GM12891 (cell line): ENCODE results near the gene AGXT.
A peak's percentile ranks its signal among the peaks of the same experiment; 100 is the strongest.

Experiments used
- DNase-seq: peaks from one replicate; pipeline ENCODE4 v3.0.0; 2011; ENCODE audit warnings: low spot score; ENCODE audit not compliant: insufficient read length
- FAIRE-seq: peaks from 2 replicates; lab custom pipeline; 2011; peaks lifted over from hg19 to GRCh38; lab: Jason Lieb, UNC
- PAX5 ChIP-seq: IDR thresholded peaks from 2 replicates; pipeline ENCODE4 v1.6.1; 2011; ENCODE audit warnings: low read length, moderate library complexity, mild to moderate bottlenecking; ENCODE audit not compliant: insufficient read depth, severe bottlenecking
- POLR2A ChIP-seq: IDR thresholded peaks from 2 replicates; pipeline ENCODE4 v1.6.1; 2011; ENCODE audit warnings: low read depth, low read length, control low read depth
- POLR2AphosphoS5 ChIP-seq: IDR thresholded peaks from 2 replicates; pipeline ENCODE4 v1.6.1; 2011; ENCODE audit warnings: low read depth, low read length, control low read depth
- POU2F2 ChIP-seq: IDR thresholded peaks from 2 replicates; pipeline ENCODE4 v1.6.1; 2011; ENCODE audit warnings: low read depth, mild to moderate bottlenecking, control low read depth, low read length, moderate library complexity
- SPI1 ChIP-seq: IDR thresholded peaks from 2 replicates; pipeline ENCODE4 v1.6.1; 2011; ENCODE audit warnings: low read depth, low read length, control low read depth
- TAF1 ChIP-seq: IDR thresholded peaks from 2 replicates; pipeline ENCODE4 v1.6.1; 2011; ENCODE audit warnings: low read depth, low read length, control low read depth

AGXT gene

DNA sequence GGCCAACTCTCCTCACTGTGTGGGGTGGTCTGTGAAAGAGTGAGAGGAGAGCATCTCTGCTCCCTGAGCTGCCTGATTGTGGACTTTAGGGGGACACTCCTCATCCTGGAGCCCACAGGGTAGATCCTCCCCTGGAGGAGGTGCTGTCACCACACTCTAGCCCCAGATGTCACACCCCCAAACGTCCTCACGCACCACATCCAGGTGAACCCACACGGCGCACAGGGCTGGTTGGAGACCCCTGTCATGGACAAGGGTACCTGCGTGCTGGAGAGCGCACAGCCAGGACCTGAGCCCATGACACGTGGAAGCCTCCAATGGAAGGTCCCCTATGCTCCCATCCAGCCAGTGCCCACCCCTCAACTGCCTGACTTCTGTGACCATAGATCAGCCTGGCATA, 10.5 kb downstream of the AGXT start:
- TF ChIP-seq PAX5 = no peak
- no peak for TF ChIP-seq POLR2A
- no peak for TF ChIP-seq POU2F2
- no peak for TF ChIP-seq TAF1
- no peak for TF ChIP-seq SPI1
- no peak for TF ChIP-seq POLR2AphosphoS5
- FAIRE-seq (no peak), DNase-seq (no peak)

DNA sequence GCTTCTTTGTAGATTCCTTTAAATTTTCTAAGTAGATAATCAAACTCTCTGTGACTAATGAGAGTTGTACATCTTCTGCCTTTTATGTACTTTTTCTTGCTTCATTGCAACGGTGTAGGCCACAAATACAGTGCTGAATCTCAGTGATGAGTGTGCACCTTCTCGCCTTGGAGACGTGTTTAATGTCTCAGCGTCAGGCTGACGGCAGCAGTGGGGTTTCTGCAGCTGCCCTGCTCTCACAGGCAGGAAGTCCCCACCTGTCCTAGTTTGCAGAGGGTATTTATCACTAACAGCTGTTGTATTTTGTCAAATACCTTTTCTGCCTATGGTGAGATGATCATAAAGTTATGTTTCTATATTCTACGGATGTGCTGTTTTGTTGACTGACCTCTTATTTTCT, 13.3 kb downstream of the AGXT start:
- FAIRE-seq (no peak), DNase-seq (no peak)
- TF ChIP-seq POLR2A = no peak
- no peak for TF ChIP-seq POLR2AphosphoS5
- TF ChIP-seq PAX5 = no peak
- no peak for TF ChIP-seq POU2F2
- no peak for TF ChIP-seq TAF1
- TF ChIP-seq SPI1 = no peak

DNA sequence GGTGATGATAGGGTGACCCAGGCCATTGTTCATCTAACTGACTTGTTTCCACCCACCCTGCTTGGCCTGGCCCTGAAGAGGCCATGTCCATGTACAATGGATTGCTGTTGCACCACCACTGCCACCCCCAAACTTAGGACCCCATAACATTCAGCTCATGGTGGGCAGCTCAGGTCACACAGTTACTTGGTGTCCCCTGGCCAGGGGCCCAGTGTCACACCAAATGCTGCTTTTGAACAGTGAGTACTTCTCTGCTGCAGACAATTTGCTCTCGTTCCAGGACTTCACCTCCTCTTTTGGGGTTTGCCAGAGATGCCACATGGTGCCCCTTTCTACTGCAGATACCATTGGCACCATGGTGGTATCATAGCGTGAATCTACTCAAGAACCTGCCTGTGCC, 15.6 kb downstream of the AGXT start:
- FAIRE-seq (no peak), DNase-seq (no peak)
- TF ChIP-seq POLR2AphosphoS5 (no peak), SPI1 (no peak), POU2F2 (no peak), PAX5 (no peak), TAF1 (no peak), POLR2A (no peak)

DNA sequence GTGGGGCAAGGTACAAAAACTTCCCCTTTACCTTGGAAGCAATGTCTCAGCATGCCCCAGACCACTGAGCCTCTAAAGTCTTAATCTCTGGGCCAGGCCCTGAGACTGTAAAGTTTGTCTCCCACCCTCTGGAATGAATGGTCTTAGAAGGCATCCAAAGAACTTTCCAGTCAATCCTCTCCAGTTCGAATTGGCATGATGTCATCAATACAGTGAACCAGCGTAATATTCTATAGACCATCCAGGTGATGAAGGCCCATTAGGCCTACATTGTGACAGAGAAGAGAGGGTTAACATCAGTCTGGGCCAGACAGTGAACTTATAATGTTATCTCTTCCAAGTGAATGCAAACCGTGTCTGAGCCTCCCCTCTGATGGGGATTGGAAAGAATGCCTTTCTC, 16.1 kb downstream of the AGXT start:
- no peak for FAIRE-seq
- DNase-seq = no peak
- TF ChIP-seq POU2F2 (no peak), SPI1 (no peak), POLR2A (no peak), PAX5 (no peak), TAF1 (no peak), POLR2AphosphoS5 (no peak)

GRCh38 chr2:240885566-240885965, 16.9 kb downstream of the AGXT start:
- no peak for FAIRE-seq
- no peak for DNase-seq

GRCh38 chr2:240886023-240886565, 17.5 kb downstream of the AGXT start:
- FAIRE-seq = peak; percentile 33
- DNase-seq = no peak
- TF ChIP-seq POLR2A (no peak), TAF1 (no peak), SPI1 (peak; percentile 49; the same call in 1 of the 2 replicates)

More at GRCh38 chr2:240885566-240885965, 16.9 kb downstream of the AGXT start:
- no peak for TF ChIP-seq POLR2A
- TF ChIP-seq POLR2AphosphoS5 = no peak
- TF ChIP-seq TAF1 = no peak
- no peak for TF ChIP-seq SPI1
- no peak for TF ChIP-seq PAX5
- no peak for TF ChIP-seq POU2F2

DNA sequence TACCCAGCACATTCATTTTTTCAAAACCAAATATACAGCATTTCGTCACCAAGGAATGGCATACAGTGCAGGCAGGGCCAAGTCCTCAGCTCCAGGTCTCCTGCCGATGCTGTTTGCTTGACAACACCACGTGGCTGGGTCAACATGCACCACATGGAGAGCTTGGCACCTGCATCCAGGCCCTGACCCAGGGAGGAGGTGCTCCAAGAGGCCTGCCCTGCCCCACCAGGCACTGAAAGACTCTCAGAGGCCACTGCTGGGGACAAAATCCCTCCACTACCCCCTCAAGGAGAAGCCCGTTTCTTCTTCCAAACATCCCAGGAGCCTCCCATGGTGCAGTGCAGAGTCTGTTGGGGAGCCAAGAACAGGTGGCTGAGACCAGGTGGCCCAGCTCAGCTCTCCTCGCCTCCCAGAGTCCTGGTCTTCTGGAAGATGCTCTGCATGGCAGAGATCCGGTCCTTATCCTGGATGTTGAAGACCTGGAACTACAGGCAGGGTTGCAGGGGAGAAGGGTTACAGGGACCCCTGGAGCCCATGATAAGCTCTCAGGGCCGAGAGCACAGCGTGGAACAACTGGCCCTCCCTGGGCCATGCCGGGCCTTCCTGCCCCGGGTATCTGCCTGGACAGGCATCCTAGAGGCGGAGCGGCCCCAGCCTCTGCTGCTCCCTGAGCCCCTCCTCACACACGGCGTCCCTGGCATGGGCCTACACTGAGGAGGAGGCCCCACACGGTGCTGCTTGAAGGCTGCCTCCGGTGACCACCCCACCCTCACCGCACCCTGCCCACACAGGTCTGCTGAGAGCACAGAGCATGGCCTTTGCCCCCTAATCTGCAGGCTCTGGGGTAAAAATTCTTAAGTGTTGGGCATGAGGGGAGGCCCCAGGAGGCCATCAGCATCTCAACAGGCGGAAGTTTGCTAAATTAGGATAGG, 18.3 kb downstream of the AGXT start:
- no peak for TF ChIP-seq SPI1
- TF ChIP-seq POU2F2 = no peak
- no peak for TF ChIP-seq TAF1
- no peak for TF ChIP-seq POLR2A
- TF ChIP-seq POLR2AphosphoS5 = no peak
- TF ChIP-seq PAX5 = no peak
- FAIRE-seq (no peak), DNase-seq (no peak)

- FAIRE-seq = no peak
Observed at GRCh38 chr2:240887631-240888030, 19.0 kb downstream of the AGXT start.

DNA sequence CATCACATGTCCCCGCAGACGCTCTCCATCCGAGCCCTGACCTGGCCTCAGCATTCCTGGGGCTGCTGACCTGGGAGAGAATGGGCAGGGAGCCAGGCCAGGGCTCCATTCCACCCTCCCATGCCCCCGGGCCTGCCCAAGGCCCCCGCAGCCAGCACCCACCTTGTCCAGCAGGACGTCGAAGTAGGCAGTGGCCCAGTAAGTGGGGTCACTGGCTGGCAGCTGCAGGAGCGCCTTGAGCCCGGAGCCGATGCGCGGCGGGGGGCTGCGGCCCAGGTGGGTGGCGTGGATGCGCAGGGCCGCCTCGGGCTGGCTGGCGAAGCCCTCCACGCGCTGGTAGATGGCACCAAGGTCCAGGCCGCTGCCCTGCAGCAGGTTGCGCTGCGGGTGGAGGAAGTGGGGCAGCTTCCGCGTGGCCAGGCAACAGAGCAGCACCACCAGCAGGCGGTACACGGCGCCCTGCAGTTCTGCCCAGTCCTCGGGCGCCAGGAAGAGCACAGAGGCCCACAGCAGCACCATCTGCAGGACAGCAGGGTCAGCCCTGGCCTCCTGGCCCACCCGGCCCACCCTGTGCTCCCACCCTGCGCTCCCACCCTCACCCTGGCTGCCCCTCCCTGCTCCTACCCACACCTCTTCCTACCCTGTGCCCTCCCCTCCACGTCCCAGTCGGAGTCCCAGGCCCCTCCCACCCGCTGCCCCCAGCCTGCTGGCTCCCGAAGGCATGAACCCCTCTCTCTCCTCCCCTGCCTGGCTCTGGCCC, 19.7 kb downstream of the AGXT start:
- no peak for TF ChIP-seq PAX5
- TF ChIP-seq POU2F2 = no peak
- no peak for TF ChIP-seq POLR2A
- TF ChIP-seq SPI1 = no peak
- no peak for TF ChIP-seq TAF1
- FAIRE-seq (no peak), DNase-seq (no peak)

More at GRCh38 chr2:240887631-240888030, 19.0 kb downstream of the AGXT start:
- TF ChIP-seq POLR2A (no peak), POU2F2 (no peak), TAF1 (no peak), SPI1 (no peak), PAX5 (no peak), POLR2AphosphoS5 (no peak)
- no peak for DNase-seq
